DND-41 (cell line): Measurements from ENCODE around the gene TRAPPC2.

Experiments
- ATAC-seq: fragments of 200-7000 bp; cut with Tn5 transposase; 3 replicates; pipeline ENCODE4 v1.9.1; 2021; ENCODE audit warnings: low read depth; ENCODE audit not compliant: insufficient read depth
- DNase-seq: peaks from one replicate; pipeline ENCODE4 v3.0.0-alpha.2; 2020
- H2AFZ ChIP-seq: 2 replicates; pipeline ENCODE4 v1.6.0; 2012; ENCODE audit warnings: low read depth, low read length
- H3K27ac ChIP-seq: 2 replicates; pipeline ENCODE4 v1.5.1; 2012; ENCODE audit warnings: low read length, inconsistent platforms
- H3K27me3 ChIP-seq: fragments of 200-600 bp; sonication (generic); 2 replicates; pipeline ENCODE4 v1.6.0; 2012; ENCODE audit warnings: low read length, mild to moderate bottlenecking, inconsistent platforms; ENCODE audit not compliant: insufficient read depth, poor library complexity
- H3K36me3 ChIP-seq: 2 replicates; pipeline ENCODE4 v1.5.1; 2012; ENCODE audit warnings: low read length, inconsistent platforms; ENCODE audit not compliant: insufficient read depth
- H3K4me1 ChIP-seq: 2 replicates; pipeline ENCODE4 v1.5.1; 2012; ENCODE audit warnings: mild to moderate bottlenecking, low read length; ENCODE audit not compliant: insufficient read depth
- H3K4me2 ChIP-seq: 2 replicates; pipeline ENCODE4 v1.6.0; 2012; ENCODE audit warnings: mild to moderate bottlenecking, moderate library complexity, low read length, inconsistent platforms; ENCODE audit not compliant: insufficient read depth
- H3K4me3 ChIP-seq, 2 experiments: fragments of 200-600 bp in 1 of 2; shearing (Covaris generic) in 1 of 2; 2 replicates each; pipeline ENCODE4 v1.5.1; 2012 to 2016; ENCODE audit warnings: inconsistent platforms in 2 of 2, low read length in 2 of 2, mild to moderate bottlenecking in 2 of 2, low read depth in 1 of 2, moderate library complexity in 1 of 2
- H3K79me2 ChIP-seq: 2 replicates; pipeline ENCODE4 v1.6.0; 2012; ENCODE audit warnings: low read length, inconsistent platforms; ENCODE audit not compliant: insufficient read depth
- H3K9ac ChIP-seq: 2 replicates; pipeline ENCODE4 v1.6.0; 2012; ENCODE audit warnings: low read depth, mild to moderate bottlenecking, inconsistent platforms, low read length, moderate library complexity
- H3K9me3 ChIP-seq: 2 replicates; pipeline ENCODE4 v1.5.1; 2012; ENCODE audit warnings: low read length, moderate library complexity, mild to moderate bottlenecking, inconsistent platforms; ENCODE audit not compliant: insufficient read depth, severe bottlenecking
- H4K20me1 ChIP-seq: 2 replicates; pipeline ENCODE4 v1.6.0; 2012; ENCODE audit warnings: low read length; ENCODE audit not compliant: insufficient read depth
- EZH2 ChIP-seq: IDR thresholded peaks from 3 replicates; pipeline ENCODE4 v1.6.1; 2012; ENCODE audit warnings: borderline replicate concordance, low read depth, mild to moderate bottlenecking, moderate library complexity, low read length, inconsistent platforms; ENCODE audit not compliant: severe bottlenecking
- TF ChIP-seq, protein P1 (sequence below): IDR thresholded peaks from 2 replicates; pipeline ENCODE4 v1.5.1; 2012; ENCODE audit warnings: borderline replicate concordance, low read length, moderate library complexity, mild to moderate bottlenecking; ENCODE audit not compliant: poor library complexity, severe bottlenecking; ENCODE audit errors: extremely low read depth

TRAPPC2 gene

GRCh38 chrX:13721819-13722519, 12.5 kb downstream of the TRAPPC2 start:
- Histone ChIP-seq H3K4me2 (no peak overlapping the region), H3K79me2 (peaks cover 51% of the 10 kb centered on the region), H3K9me3 (no peaks in the 10 kb centered on the region), H3K27me3 (no peaks in the 10 kb centered on the region), H3K36me3 (peaks cover 30% of the 10 kb centered on the region), H3K4me3 (no peak overlapping the region), H3K9ac (no peak overlapping the region), H3K27ac (no peak overlapping the region), H3K4me1 (no peaks in the 10 kb centered on the region), H4K20me1 (no peaks in the 10 kb centered on the region; the same call in 1 of the 2 replicates), H2AFZ (no peak overlapping the region)
- TF ChIP-seq, protein P1, sequence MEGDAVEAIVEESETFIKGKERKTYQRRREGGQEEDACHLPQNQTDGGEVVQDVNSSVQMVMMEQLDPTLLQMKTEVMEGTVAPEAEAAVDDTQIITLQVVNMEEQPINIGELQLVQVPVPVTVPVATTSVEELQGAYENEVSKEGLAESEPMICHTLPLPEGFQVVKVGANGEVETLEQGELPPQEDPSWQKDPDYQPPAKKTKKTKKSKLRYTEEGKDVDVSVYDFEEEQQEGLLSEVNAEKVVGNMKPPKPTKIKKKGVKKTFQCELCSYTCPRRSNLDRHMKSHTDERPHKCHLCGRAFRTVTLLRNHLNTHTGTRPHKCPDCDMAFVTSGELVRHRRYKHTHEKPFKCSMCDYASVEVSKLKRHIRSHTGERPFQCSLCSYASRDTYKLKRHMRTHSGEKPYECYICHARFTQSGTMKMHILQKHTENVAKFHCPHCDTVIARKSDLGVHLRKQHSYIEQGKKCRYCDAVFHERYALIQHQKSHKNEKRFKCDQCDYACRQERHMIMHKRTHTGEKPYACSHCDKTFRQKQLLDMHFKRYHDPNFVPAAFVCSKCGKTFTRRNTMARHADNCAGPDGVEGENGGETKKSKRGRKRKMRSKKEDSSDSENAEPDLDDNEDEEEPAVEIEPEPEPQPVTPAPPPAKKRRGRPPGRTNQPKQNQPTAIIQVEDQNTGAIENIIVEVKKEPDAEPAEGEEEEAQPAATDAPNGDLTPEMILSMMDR = no peak
- no peak for TF ChIP-seq EZH2
- no peak for DNase-seq
- ATAC-seq = no peak

GRCh38 chrX:13721371-13721770, 13.0 kb downstream of the TRAPPC2 start:
- TF ChIP-seq EZH2 = no peak
- TF ChIP-seq, protein P1 = no peak
- Histone ChIP-seq H3K27me3 (no peaks in the 10 kb centered on the region), H4K20me1 (no peaks in the 10 kb centered on the region; the same call in 1 of the 2 replicates), H3K9me3 (no peaks in the 10 kb centered on the region), H3K9ac (no peak overlapping the region), H3K4me3 (no peak overlapping the region), H2AFZ (no peak overlapping the region), H3K36me3 (peaks cover 33% of the 10 kb centered on the region), H3K4me1 (no peaks in the 10 kb centered on the region), H3K27ac (no peak overlapping the region), H3K79me2 (peaks cover 51% of the 10 kb centered on the region), H3K4me2 (no peak overlapping the region)
- ATAC-seq = no peak
- DNase-seq = no peak

DNA sequence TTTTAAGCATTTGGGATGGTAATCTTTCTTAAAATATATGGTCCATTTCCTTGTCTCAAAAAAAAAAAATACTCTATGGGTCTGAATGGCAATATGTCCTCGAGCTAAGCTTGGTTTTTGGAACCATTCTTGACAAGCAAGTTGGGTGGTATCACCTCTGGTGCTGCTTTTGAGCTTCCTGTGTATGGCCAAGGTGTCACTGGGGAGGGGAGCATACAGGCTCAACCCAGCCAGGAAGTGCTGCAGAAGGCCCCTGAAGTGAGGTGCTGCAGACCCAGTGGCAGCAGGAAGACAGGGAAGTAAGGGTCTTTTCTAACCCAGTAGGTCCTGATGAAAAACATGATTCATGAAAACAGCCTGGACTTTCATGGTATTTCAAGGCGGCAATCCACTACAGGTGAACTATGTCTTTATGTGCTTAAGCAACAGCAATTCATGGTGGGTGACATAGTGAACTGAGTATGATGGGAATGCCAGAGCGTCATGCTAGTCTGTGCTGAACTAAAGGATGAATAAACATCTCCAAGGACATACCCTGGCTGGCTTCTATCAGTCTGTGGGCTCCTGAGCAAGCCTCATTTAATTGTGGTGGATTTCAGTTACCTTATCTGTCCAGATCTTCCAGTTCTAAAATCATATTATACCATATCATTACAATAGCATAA, 15.1 kb downstream of the TRAPPC2 start:
- H3K4me3 ChIP-seq = no peak overlapping the region
- H3K27me3 ChIP-seq = no peaks in the 10 kb centered on the region
- H3K4me2 ChIP-seq = no peak overlapping the region
- H2AFZ ChIP-seq = no peak overlapping the region
- peaks cover 43% of the 10 kb centered on the region for H3K36me3 ChIP-seq
- H3K79me2 ChIP-seq = peaks cover 41% of the 10 kb centered on the region
- no peaks in the 10 kb centered on the region; the same call in 1 of the 2 replicates for H4K20me1 ChIP-seq
- no peak overlapping the region for H3K9ac ChIP-seq
- no peaks in the 10 kb centered on the region for H3K4me1 ChIP-seq
- H3K9me3 ChIP-seq = no peaks in the 10 kb centered on the region
- H3K27ac ChIP-seq = no peak overlapping the region
- DNase-seq = no peak
- TF ChIP-seq EZH2 = no peak
- TF ChIP-seq, protein P1 = no peak
- no peak for ATAC-seq
